Suprapubic skin (tissue), 4 donors: Measurements from ENCODE around the gene PSMG1. TPM values are rescaled to one million over a fixed set of nuclear protein-coding genes. Genes with fewer than 3 reads are reported as not detected.
"Not testable (repeated sequence)": the region's sequence is repeated elsewhere in the genome, so short reads cannot be mapped to it uniquely, and the experiment has no call there.

Source experiments
- DNase-seq, 2 donors: peaks; one replicate each; pipeline ENCODE4 v3.0.0-alpha.2; 2019; ENCODE audit warnings: low spot score in 2 of 2
- H3K27ac ChIP-seq: fragments of 200-600 bp; sonication (generic); one replicate; pipeline ENCODE4 v1.5.1; 2019
- H3K27me3 ChIP-seq: fragments of 200-600 bp; sonication (generic); one replicate; pipeline ENCODE4 v1.5.1; 2019
- H3K36me3 ChIP-seq: fragments of 200-600 bp; sonication (generic); one replicate; pipeline ENCODE4 v1.5.1; 2019
- H3K4me1 ChIP-seq: fragments of 200-600 bp; sonication (generic); one replicate; pipeline ENCODE4 v1.5.1; 2019
- H3K4me3 ChIP-seq: fragments of 200-600 bp; sonication (generic); one replicate; pipeline ENCODE4 v1.5.1; 2019; ENCODE audit warnings: mild to moderate bottlenecking
- H3K9me3 ChIP-seq: fragments of 200-600 bp; sonication (generic); one replicate; pipeline ENCODE4 v1.5.1; 2019
- EP300 ChIP-seq: sonication (generic); formaldehyde crosslinking; IDR thresholded peaks from one replicate; pipeline ENCODE4 v1.6.1; 2017; ENCODE audit warnings: antibody characterized with exemption
- POLR2A ChIP-seq, 2 donors: fragments of 450-650 bp; IDR thresholded peaks; one replicate each; pipeline ENCODE4 v1.6.1; 2017; ENCODE audit warnings: antibody characterized with exemption in 2 of 2, mild to moderate bottlenecking in 2 of 2, moderate library complexity in 2 of 2
- POLR2AphosphoS5 ChIP-seq, 3 donors: sonication (generic); formaldehyde crosslinking; IDR thresholded peaks; one replicate each; pipeline ENCODE4 v1.6.1; 2017; ENCODE audit warnings: antibody characterized with exemption in 3 of 3
- WGBS: methylation state at CpG from one replicate; pipeline ENCODE4 v1.1.5; 2018; 5-methylcytosine and 5-hydroxymethylcytosine counted together
- total RNA-seq, 4 donors: library from RNA; depleted of rRNA; stranded (reverse); fragments of >200 nt; gene quantifications; one replicate each; pipeline ENCODE4 v1.1.0, GENCODE V29; 2016
- TF ChIP-seq, protein P1 (sequence below), 2 donors: fragments of 200-600 bp in 1 of 2; fragments of 450-650 bp in 1 of 2; sonication (generic) in 1 of 2; IDR thresholded peaks; one replicate each; pipeline ENCODE4 v1.5.1; 2016 to 2019; ENCODE audit warnings: antibody characterized with exemption in 2 of 2, mild to moderate bottlenecking in 1 of 2, moderate library complexity in 1 of 2

Gene PSMG1
- total RNA-seq, 4 donors from 2014 or later: 22.5 to 33.4 (median 28.1) TPM

DNA sequence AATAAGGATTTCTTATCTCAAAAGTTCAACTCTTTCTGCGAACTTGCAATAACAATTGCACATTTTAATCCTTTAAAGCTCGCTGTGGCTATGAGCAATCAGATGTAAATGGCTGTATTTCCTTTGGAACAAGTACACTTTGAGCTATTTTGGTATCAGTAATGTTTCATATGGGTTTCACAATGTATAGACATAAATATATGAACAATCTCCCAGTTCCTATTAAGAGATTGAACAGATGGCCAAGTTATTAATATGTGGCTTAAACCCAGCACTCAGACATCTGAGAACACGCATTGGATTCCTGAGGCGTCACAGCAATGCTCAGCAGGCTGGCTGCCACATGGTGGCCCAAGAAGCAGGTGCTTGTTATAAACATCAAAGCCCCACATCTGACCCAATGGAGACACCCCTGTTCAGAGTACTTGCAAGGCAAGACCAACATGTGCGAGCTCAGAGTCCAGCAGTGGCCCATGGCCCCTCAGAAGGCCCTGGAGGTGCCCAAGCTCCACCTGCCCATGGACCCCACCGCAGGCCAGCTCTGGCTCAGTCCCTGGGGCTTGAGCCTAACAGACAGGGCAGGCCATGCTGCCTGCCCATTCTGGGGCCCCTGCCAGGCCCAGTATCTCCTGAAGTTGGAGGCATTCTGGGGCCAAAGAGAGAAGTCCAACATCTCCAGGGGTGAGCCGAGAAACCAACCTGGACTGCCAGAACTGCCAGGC is 23.7 kb downstream of the PSMG1 start:
- Histone ChIP-seq H3K9me3 (no peaks in the 10 kb centered on the region), H3K27ac (no peak overlapping the region), H3K4me1 (no peaks in the 10 kb centered on the region), H3K4me3 (no peak overlapping the region), H3K36me3 (no peaks in the 10 kb centered on the region), H3K27me3 (peaks cover 3% of the 10 kb centered on the region)
- no peak for TF ChIP-seq POLR2A (IDR thresholded peaks at IDR 0.05)
- TF ChIP-seq, protein P1, sequence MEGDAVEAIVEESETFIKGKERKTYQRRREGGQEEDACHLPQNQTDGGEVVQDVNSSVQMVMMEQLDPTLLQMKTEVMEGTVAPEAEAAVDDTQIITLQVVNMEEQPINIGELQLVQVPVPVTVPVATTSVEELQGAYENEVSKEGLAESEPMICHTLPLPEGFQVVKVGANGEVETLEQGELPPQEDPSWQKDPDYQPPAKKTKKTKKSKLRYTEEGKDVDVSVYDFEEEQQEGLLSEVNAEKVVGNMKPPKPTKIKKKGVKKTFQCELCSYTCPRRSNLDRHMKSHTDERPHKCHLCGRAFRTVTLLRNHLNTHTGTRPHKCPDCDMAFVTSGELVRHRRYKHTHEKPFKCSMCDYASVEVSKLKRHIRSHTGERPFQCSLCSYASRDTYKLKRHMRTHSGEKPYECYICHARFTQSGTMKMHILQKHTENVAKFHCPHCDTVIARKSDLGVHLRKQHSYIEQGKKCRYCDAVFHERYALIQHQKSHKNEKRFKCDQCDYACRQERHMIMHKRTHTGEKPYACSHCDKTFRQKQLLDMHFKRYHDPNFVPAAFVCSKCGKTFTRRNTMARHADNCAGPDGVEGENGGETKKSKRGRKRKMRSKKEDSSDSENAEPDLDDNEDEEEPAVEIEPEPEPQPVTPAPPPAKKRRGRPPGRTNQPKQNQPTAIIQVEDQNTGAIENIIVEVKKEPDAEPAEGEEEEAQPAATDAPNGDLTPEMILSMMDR (IDR thresholded peaks at IDR 0.05): no peak
- TF ChIP-seq EP300: no peak
- TF ChIP-seq POLR2AphosphoS5 (IDR thresholded peaks at IDR 0.05): no peak
- WGBS: 83% methylated on average over 6 of the region's 7 CpGs
- no peak for DNase-seq

DNA sequence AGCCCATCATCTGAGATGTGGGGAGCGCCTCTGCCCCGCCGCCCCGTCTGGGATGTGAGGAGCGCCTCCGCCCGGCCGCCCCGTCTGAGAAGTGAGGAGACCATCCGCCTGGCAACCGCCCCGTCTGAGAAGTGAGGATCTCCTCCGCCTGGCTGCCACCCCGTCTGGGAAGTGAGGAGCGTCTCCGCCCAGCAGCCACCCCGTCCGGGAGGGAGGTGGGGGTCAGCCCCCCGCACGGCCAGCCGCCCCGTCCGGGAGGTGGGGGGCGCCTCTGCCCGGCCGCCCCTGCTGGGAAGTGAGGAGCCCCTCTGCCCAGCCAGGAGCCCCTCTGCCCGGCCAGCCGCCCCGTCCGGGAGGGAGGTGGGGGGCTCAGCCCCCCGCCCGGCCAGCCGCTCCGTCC is 26.0 kb downstream of the PSMG1 start:
- not testable (repeated sequence) for H3K4me1 ChIP-seq, H3K27ac ChIP-seq, H3K4me3 ChIP-seq, H3K27me3 ChIP-seq, H3K9me3 ChIP-seq, DNase-seq, H3K36me3 ChIP-seq
- WGBS: 96% methylated on average over 14 of the region's 34 CpGs

DNA sequence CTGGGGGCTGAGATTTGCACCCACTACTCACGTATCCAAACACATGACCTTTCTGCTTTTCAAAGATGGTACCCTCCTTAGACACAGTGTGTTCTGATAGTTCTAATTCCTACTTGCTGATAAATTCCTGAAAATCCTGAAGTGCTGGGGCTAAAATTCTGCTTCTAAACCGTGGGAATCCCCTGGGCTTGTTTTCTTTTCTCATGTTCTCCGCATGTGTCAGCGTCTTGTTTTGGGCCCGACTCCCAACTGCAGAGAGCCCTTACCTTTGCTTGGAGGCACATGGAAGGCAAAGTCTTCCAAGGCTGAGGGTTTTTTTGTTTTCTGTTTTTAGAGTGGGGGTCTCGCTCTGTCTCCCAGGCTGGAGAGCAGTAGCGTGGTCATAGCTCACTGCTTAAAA is 27.2 kb downstream of the PSMG1 start:
- no peak overlapping the region for H3K4me3 ChIP-seq
- peaks cover 3% of the 10 kb centered on the region for H3K27me3 ChIP-seq
- no peak for DNase-seq
- no peaks in the 10 kb centered on the region for H3K9me3 ChIP-seq
- no peak overlapping the region for H3K27ac ChIP-seq
- no peaks in the 10 kb centered on the region for H3K36me3 ChIP-seq
- 65% methylated on average over 7 of the region's 7 CpGs for WGBS
- H3K4me1 ChIP-seq: no peaks in the 10 kb centered on the region
- TF ChIP-seq, protein P1 (IDR thresholded peaks at IDR 0.05): no peak
- TF ChIP-seq POLR2AphosphoS5 (IDR thresholded peaks at IDR 0.05) (no peak), POLR2A (IDR thresholded peaks at IDR 0.05) (no peak), EP300 (no peak)

DNA sequence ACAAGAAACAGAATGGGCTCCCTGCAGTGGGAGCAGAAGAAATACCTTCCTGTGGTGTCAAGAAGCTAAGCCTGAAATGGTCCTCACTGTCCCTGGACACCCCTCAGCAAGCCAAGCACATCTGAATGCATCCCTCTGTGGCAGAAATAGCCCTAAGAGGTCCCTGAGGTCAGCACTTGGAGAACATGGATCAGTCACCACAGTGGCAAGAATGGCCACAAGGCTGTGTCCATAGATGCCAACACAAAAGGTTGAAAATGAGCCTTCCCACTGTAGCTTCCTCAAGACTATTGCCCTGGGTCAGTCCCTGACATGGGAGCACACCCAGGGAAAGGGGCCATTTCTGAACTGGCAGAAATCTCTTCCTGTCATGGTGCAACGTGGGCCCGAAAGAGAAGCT is 27.7 kb downstream of the PSMG1 start:
- no peaks in the 10 kb centered on the region for H3K36me3 ChIP-seq
- no peaks in the 10 kb centered on the region for H3K9me3 ChIP-seq
- WGBS: 84% methylated on average over 2 of the region's 2 CpGs

DNA sequence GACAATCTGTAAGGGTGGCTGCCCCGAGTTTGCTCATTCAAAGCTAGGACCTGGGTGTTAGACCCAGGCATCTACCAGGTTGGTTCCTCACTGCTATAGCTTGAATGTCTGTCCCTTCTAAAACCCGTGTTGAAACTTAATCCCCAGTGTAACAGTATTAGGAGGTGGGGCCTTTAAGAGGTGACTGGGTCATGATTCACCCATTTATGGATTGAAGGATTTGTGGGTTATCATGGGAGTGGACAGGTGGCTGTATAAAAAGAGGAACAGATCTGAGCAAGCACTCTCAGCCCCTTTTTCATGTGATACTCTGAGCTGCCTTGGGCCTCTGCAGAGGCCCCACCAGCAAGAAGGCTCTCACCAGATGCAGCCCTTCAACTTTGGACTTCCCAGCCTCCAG is 29.4 kb downstream of the PSMG1 start:
- Histone ChIP-seq H3K36me3 (no peaks in the 10 kb centered on the region), H3K4me1 (no peaks in the 10 kb centered on the region), H3K9me3 (no peaks in the 10 kb centered on the region), H3K27me3 (peaks cover 3% of the 10 kb centered on the region), H3K4me3 (no peak overlapping the region), H3K27ac (no peak overlapping the region)
- DNase-seq: no peak
- TF ChIP-seq EP300: no peak
- TF ChIP-seq, protein P1 (IDR thresholded peaks at IDR 0.05): no peak
- no peak for TF ChIP-seq POLR2AphosphoS5 (IDR thresholded peaks at IDR 0.05)
- no peak for TF ChIP-seq POLR2A (IDR thresholded peaks at IDR 0.05)
- 92% methylated on average over 2 of the region's 2 CpGs for WGBS

More for the DNA sequence above, 27.7 kb downstream of the PSMG1 start:
- TF ChIP-seq POLR2A (IDR thresholded peaks at IDR 0.05): no peak
- no peak for TF ChIP-seq EP300
- no peak for TF ChIP-seq POLR2AphosphoS5 (IDR thresholded peaks at IDR 0.05)
- TF ChIP-seq, protein P1 (IDR thresholded peaks at IDR 0.05): no peak
- DNase-seq: no peak
- Histone ChIP-seq H3K4me3 (no peak overlapping the region), H3K27me3 (peaks cover 3% of the 10 kb centered on the region), H3K4me1 (no peaks in the 10 kb centered on the region), H3K27ac (no peak overlapping the region)

DNA sequence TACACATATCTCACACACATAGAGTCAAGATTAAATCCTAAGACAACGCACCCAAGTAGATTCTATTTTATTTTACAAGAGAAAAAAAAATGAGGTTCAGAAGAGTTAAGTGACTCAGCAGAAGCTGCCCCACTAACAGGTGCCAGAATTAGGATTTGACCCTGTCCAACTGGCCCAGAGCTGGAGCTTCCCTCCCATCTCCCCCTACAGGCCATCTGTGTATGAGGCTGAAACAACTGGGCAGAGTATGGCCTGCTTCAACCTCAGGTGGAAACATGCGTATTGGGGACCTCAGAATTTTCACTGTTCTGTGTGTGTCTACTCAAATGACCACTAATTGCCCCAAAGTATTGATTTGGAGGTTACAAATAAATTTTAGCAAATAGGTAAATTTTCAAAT is 29.9 kb downstream of the PSMG1 start:
- Histone ChIP-seq H3K4me1 (no peaks in the 10 kb centered on the region), H3K4me3 (no peak overlapping the region), H3K27me3 (peaks cover 3% of the 10 kb centered on the region), H3K36me3 (no peaks in the 10 kb centered on the region), H3K27ac (no peak overlapping the region), H3K9me3 (no peaks in the 10 kb centered on the region)
- no peak for TF ChIP-seq EP300
- TF ChIP-seq, protein P1 (IDR thresholded peaks at IDR 0.05): peak in 1 of 2 donors; percentile 21
- 100% methylated on average over 2 of the region's 2 CpGs for WGBS
- DNase-seq: no peak
